Measurements from ENCODE around the gene THRB. TPM values are rescaled to one million over a fixed set of nuclear protein-coding genes. Genes with fewer than 3 reads are reported as not detected.
A peak's percentile ranks its signal among the peaks of the same experiment; 100 is the strongest.

The THRB gene
- total and polyA plus RNA-seq, 8 donors = 3.6 to 47.3 (median 14.5) TPM

- WGBS, 5 donors = 74 to 93% (median 85%) methylated on average over 1 of the region's 1 CpG
- TF ChIP-seq POLR2A (IDR thresholded peaks at IDR 0.05) (no peak), EP300 (IDR thresholded peaks at IDR 0.05) (no peak), POLR2AphosphoS5 (IDR thresholded peaks at IDR 0.05) (no peak), CTCF (IDR thresholded peaks at IDR 0.05) (no peak)
- H3K9me3 ChIP-seq = no peaks in the 10 kb centered on the region
- peaks cover 9 to 59% (median 35%) of the 10 kb centered on the region in 4 donors for H3K4me1 ChIP-seq
- H3K27me3 ChIP-seq = no peaks in the 10 kb centered on the region
- no peak overlapping the region for H3K27ac ChIP-seq
- no peaks in the 10 kb centered on the region for H3K36me3 ChIP-seq
- intact Hi-C loops (cut with DNase I; ENCODE audit: low total_unique reads) = no loop called here
- DNase-seq = no peak
- H3K4me3 ChIP-seq = no peak overlapping the region
Observed at GRCh38 chr3:24349367-24350019, 145.2 kb downstream of the THRB start.

DNA sequence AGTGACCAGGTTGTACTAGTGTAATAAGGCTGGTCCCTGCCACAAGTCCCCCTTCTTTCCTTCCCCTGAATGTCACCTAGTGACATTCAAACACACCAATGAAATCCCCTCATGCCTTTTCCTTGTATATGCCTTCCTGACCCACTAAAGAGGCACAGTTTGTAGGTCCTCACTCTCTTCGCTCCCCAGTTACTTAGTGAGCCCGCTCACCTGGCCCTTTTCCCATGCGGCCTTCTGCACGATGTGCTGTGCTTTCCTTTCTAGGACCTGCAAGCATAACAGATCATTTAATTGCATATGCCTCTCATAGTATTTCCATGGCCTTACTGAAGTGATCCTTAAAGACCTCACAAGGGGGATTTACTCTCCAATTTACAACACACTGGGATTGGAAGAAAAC lies 146.3 kb downstream of the THRB start:
- intact Hi-C loops (cut with DNase I; ENCODE audit: low total_unique reads) = no loop called here
- Histone ChIP-seq H3K27ac (no peak overlapping the region), H3K9me3 (no peaks in the 10 kb centered on the region), H3K4me1 (peaks cover 9 to 58% (median 36%) of the 10 kb centered on the region in 4 donors), H3K27me3 (no peaks in the 10 kb centered on the region), H3K36me3 (no peaks in the 10 kb centered on the region), H3K4me3 (no peak overlapping the region)
- TF ChIP-seq CTCF (IDR thresholded peaks at IDR 0.05) (no peak), EP300 (IDR thresholded peaks at IDR 0.05) (no peak), POLR2A (IDR thresholded peaks at IDR 0.05) (no peak), POLR2AphosphoS5 (IDR thresholded peaks at IDR 0.05) (no peak)
- peak in 1 of 2 donors; percentile 16 for DNase-seq
- 86 to 97% (median 94%) methylated on average over 4 of the region's 4 CpGs for WGBS, 5 donors

DNA sequence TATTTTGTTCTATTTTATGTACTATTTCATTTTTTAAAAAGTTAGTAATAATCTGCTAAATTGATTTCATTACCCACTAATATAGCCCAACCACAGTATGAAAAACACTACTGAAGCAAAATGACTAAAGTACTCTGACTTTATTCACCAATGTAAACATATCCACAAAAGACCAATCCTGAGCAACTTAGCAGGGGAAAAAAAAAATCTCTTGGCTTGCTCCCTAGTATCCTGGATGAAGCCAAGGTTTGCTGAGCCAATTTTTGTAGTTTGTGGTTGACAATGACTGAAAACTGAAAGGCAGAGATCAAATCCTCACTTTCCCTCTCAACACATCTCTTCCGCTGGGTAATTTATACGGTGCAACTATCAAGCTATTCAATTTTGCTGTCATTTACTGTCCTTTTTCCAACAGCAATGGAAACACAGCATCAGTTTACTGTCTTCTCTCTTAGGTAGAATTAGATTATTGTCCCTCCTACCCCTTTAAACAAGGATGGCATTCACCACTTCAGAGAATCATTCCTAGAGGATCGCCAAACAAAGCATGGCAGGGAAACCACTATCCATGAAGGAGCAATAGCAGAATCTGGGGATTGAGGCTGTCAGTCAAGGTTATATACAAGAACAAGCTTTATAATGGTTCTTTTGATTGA lies 149.7 kb downstream of the THRB start:
- WGBS, 5 donors = 66 to 83% (median 70%) methylated on average over 3 of the region's 3 CpGs
- no peak for TF ChIP-seq POLR2AphosphoS5 (IDR thresholded peaks at IDR 0.05)
- TF ChIP-seq POLR2A (IDR thresholded peaks at IDR 0.05) = no peak
- TF ChIP-seq EP300 (IDR thresholded peaks at IDR 0.05) = no peak
- no peak for TF ChIP-seq CTCF (IDR thresholded peaks at IDR 0.05)
- peaks cover 4 to 55% (median 30%) of the 10 kb centered on the region in 4 donors for H3K4me1 ChIP-seq
- H3K9me3 ChIP-seq = no peaks in the 10 kb centered on the region
- intact Hi-C loops (cut with DNase I; ENCODE audit: low total_unique reads) = no loop called here
- no peak overlapping the region for H3K27ac ChIP-seq
- H3K4me3 ChIP-seq = no peak overlapping the region
- H3K36me3 ChIP-seq = no peaks in the 10 kb centered on the region
- H3K27me3 ChIP-seq = no peaks in the 10 kb centered on the region
- DNase-seq = peak in 1 of 2 donors; percentile 48

DNA sequence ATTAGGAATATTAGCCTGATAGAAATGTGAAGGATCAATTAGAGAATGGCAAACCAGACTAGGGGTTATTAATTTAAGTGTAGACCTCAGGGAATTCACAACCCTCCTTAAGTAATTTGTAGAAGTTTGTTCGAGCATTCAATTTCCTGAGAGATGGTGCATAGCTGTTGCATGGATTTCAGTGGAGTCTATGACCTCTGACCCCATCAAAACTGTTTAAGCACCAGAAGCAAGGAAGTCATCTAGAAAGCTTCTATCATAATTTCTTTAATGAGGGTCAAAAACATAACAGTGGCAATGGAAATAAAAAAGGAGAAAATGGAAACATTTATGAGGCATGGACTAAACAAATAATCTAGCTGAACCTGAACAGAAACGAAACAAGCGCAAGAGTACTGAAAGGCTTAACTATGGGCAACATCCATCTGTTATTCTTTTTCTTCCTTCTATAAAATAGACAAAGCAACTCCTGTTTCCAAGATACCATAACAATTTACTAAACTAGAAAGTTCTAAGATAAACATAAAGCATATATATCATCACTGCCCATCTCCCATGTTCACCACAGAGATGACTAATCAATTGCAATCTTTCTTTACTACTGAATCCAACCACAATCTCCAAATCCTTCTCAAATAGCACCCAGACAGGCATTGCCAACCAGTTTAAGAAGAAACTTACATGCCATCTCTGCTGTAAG lies 151.4 kb downstream of the THRB start:
- no peak for TF ChIP-seq CTCF (IDR thresholded peaks at IDR 0.05)
- TF ChIP-seq EP300 (IDR thresholded peaks at IDR 0.05) = no peak
- TF ChIP-seq POLR2A (IDR thresholded peaks at IDR 0.05) = no peak
- TF ChIP-seq POLR2AphosphoS5 (IDR thresholded peaks at IDR 0.05) = no peak
- no peaks in the 10 kb centered on the region for H3K9me3 ChIP-seq
- H3K27me3 ChIP-seq = no peaks in the 10 kb centered on the region
- peaks cover 6 to 71% (median 38%) of the 10 kb centered on the region in 4 donors for H3K4me1 ChIP-seq
- H3K36me3 ChIP-seq = no peaks in the 10 kb centered on the region
- 84 to 94% (median 89%) methylated on average over 3 of the region's 3 CpGs for WGBS, 5 donors
- no peak for DNase-seq
- intact Hi-C loops (cut with DNase I; ENCODE audit: low total_unique reads) = no loop called here
- no peak overlapping the region for H3K4me3 ChIP-seq
- H3K27ac ChIP-seq = no peak overlapping the region
